A673 (cell line): ENCODE data around the gene TCP11L2. TPM values are rescaled to one million over a fixed set of nuclear protein-coding genes. Genes with fewer than 3 reads are reported as not detected.

Experiments used
- BruUV-seq: library from RNA; stranded (reverse); fragments of 400-500 nt; replicated peaks from 2 replicates; lab custom pipeline; 2021; lab: Mats Ljungman, UMichigan
- CTCF ChIA-PET: fragments of 300-600 bp; sonication (Branson Sonifier 250); formaldehyde crosslinking; loops from one replicate; lab custom pipeline; 2022; ENCODE audit warnings: antibody characterized with exemption; lab: Charles Lee
- POLR2A ChIA-PET: fragments of 300-600 bp; sonication (Branson Sonifier 250); formaldehyde crosslinking; loops from one replicate; lab custom pipeline; 2022; ENCODE audit warnings: antibody characterized with exemption; ENCODE audit not compliant: low non-redundant PET; lab: Charles Lee
- DNase-seq: peaks from one replicate; pipeline ENCODE4 v3.0.0-alpha.2; 2015; ENCODE audit warnings: low spot score
- H3K27ac ChIP-seq: fragments of 200-600 bp; sonication (generic); 2 replicates; pipeline ENCODE4 v1.5.1; 2016; ENCODE audit warnings: mixed run types, low read depth, mild to moderate bottlenecking, mixed read lengths, antibody characterized with exemption, low read length; ENCODE audit not compliant: poor library complexity, severe bottlenecking
- H3K27me3 ChIP-seq: fragments of 200-600 bp; sonication (generic); replicated peaks from 2 replicates; pipeline ENCODE4 v1.6.1; 2017; ENCODE audit warnings: mixed run types, low read depth, mild to moderate bottlenecking, mixed read lengths, antibody characterized with exemption, low read length; ENCODE audit not compliant: insufficient read depth, poor library complexity
- H3K36me3 ChIP-seq: fragments of 200-600 bp; sonication (generic); 2 replicates; pipeline ENCODE4 v1.6.1; 2016; ENCODE audit warnings: mixed run types, mild to moderate bottlenecking, mixed read lengths, antibody characterized with exemption, low read length; ENCODE audit not compliant: insufficient read depth, poor library complexity, severe bottlenecking
- H3K4me1 ChIP-seq: fragments of 200-600 bp; sonication (generic); 2 replicates; pipeline ENCODE4 v1.6.1; 2017; ENCODE audit warnings: mixed run types, mild to moderate bottlenecking, mixed read lengths, antibody characterized with exemption, low read length; ENCODE audit not compliant: insufficient read depth, poor library complexity, severe bottlenecking
- H3K4me3 ChIP-seq: fragments of 200-600 bp; sonication (generic); 2 replicates; pipeline ENCODE4 v1.5.1; 2016; ENCODE audit warnings: low read depth, mixed run types, mild to moderate bottlenecking, mixed read lengths, low read length; ENCODE audit not compliant: poor library complexity, severe bottlenecking
- H3K9me3 ChIP-seq: fragments of 200-600 bp; sonication (generic); 2 replicates; pipeline ENCODE4 v1.6.1; 2016; ENCODE audit warnings: mixed run types, low read depth, mild to moderate bottlenecking, mixed read lengths, antibody characterized with exemption, low read length; ENCODE audit not compliant: poor library complexity, severe bottlenecking
- EZH2 ChIP-seq: fragments of 200-600 bp; sonication (generic); IDR thresholded peaks from 2 replicates; pipeline ENCODE4 v1.6.1; 2017; ENCODE audit warnings: borderline replicate concordance, low read depth, mild to moderate bottlenecking, mixed read lengths, antibody characterized with exemption, low read length; ENCODE audit not compliant: poor library complexity, severe bottlenecking
- intact Hi-C: fragments of 100-400 bp; cut with micrococcal nuclease; formaldehyde crosslinking; loops from one replicate; pipeline ENCODE4 v1.10.0; 2022; ENCODE audit not compliant: unreplicated experiment
- total RNA-seq: library from RNA; stranded (reverse); gene quantifications from 2 replicates; pipeline ENCODE4 v1.2.3, GENCODE V29; 2021
- TF ChIP-seq, protein P1 (sequence below): fragments of 300-800, 200-600 bp; sonication (generic); conservative IDR thresholded peaks from 2 replicates; pipeline ENCODE4 v1.5.1; 2017; ENCODE audit warnings: low read depth, mild to moderate bottlenecking, antibody characterized with exemption, low read length, moderate library complexity, mixed read lengths

Gene TCP11L2
- total RNA-seq, 1 experiment from 2014 or later, result 0.39 TPM

DNA sequence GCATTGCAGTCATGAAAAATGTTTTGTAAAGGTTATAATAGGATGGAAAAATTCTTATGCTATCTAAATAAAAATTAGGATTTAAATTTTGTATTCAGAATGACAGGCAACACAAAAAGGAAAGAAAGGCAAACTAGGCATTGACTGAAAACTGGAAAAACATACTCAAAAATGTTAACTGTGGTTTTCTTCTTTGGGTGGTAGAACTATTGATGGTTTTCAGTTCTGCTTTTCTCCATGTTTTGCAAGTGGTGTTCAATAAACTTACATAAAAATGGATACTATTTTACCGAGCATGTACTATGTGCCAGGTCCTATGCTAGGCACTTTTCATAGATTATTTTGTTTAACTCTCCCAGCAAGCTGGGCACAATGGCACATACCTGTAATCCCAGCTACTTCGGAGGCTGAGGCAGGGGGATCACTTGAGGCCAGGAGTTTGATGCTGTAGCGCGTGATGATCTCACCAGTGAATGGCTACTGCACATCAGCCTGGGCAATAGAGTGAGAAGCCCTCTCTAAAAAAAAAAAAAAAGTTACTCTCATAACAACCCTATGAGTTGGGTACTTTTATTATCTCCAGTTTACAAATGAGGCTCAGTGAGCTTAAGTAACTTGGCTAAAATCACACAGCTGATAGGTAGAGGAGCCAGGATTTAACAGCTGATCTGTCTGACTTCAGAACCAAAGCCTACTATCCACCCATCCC lies 26.3 kb upstream of the TCP11L2 start:
- CTCF ChIA-PET, result no interaction called here
- no TSS peak for BruUV-seq
- Histone ChIP-seq H3K4me3 (no peak overlapping the region), H3K9me3 (no peaks in the 10 kb centered on the region), H3K27me3 (no peaks in the 10 kb centered on the region), H3K36me3 (no peaks in the 10 kb centered on the region), H3K27ac (no peak overlapping the region), H3K4me1 (no peaks in the 10 kb centered on the region)
- TF ChIP-seq, protein P1, sequence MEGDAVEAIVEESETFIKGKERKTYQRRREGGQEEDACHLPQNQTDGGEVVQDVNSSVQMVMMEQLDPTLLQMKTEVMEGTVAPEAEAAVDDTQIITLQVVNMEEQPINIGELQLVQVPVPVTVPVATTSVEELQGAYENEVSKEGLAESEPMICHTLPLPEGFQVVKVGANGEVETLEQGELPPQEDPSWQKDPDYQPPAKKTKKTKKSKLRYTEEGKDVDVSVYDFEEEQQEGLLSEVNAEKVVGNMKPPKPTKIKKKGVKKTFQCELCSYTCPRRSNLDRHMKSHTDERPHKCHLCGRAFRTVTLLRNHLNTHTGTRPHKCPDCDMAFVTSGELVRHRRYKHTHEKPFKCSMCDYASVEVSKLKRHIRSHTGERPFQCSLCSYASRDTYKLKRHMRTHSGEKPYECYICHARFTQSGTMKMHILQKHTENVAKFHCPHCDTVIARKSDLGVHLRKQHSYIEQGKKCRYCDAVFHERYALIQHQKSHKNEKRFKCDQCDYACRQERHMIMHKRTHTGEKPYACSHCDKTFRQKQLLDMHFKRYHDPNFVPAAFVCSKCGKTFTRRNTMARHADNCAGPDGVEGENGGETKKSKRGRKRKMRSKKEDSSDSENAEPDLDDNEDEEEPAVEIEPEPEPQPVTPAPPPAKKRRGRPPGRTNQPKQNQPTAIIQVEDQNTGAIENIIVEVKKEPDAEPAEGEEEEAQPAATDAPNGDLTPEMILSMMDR, result no peak
- TF ChIP-seq EZH2, result no peak
- DNase-seq, result no peak
- POLR2A ChIA-PET, result no interaction called here
- intact Hi-C loops, result no loop called here

DNA sequence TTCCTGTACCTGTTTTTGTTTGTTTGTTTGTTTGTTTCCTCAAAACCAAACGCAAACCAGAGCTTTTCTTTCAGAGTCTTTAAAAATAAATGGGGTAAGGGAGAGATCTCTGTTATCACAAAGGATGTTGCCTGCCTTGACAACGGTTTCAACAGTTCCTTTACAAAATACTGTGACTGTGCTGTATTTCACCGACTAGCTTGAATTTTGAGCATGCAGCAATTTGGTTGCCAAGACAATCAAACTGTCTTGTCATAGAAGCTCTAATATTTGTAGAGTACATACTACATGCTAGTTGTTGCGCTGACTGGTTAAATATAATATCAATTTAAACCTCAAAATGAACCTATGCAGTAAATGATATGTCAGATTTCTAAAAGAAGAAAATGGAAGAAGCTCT lies 22.4 kb upstream of the TCP11L2 start:
- DNase-seq, result no peak
- CTCF ChIA-PET, result no interaction called here
- H3K27ac ChIP-seq, result no peak overlapping the region
- H3K27me3 ChIP-seq, result no peaks in the 10 kb centered on the region
- TF ChIP-seq EZH2, result no peak
- TF ChIP-seq, protein P1, result no peak
- no peaks in the 10 kb centered on the region for H3K4me1 ChIP-seq
- intact Hi-C loops, result loop anchor here (5.0 kb wide), 1 partner anchor 858 kb away; no protein-coding TSS in a partner anchor
- no peaks in the 10 kb centered on the region for H3K36me3 ChIP-seq
- BruUV-seq, result no TSS peak
- peaks cover 6% of the 10 kb centered on the region for H3K9me3 ChIP-seq
- POLR2A ChIA-PET, result interaction anchor here (0.5 kb wide), 1 partner anchor 16 kb away, joined by 4 read pairs; no protein-coding TSS in a partner anchor
- no peak overlapping the region for H3K4me3 ChIP-seq

DNA sequence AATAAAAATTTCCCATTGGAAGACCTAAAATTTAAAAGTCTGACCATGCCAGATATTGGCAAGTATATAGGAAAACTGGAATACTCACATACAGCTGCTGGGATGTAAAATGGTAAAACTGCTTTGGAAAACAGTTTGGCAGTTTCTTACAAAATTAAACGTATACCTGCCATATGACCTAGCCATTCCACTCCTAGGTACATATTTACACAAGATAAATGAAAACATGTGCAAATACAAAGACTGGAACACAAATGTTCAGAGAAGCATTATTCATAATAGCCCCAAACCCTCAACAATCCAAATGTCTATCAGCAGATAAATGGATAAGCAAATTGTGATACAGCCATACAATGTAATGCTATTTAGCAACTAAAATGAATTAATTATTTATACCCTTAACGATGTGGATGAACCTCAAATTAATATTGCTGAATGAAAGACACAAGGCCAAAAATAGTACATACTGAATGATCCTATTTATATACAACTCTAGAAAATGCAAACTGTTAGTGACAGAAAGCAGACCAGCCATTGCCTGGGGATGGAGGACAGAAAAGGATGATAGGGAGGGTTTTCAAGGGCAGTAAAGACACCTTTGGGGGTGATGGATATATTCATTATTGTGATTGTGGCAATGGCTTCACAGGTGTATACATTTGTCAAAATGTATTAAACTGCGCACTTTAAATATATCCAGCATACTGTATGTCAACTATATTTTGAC lies 21.3 kb upstream of the TCP11L2 start:
- H3K9me3 ChIP-seq, result peaks cover 6% of the 10 kb centered on the region
- BruUV-seq, result no TSS peak
- H3K4me3 ChIP-seq, result no peak overlapping the region
- intact Hi-C loops, result loop anchor here (5.0 kb wide), 1 partner anchor 859 kb away; no protein-coding TSS in a partner anchor
- no peaks in the 10 kb centered on the region for H3K4me1 ChIP-seq
- no peaks in the 10 kb centered on the region for H3K36me3 ChIP-seq
- TF ChIP-seq, protein P1, result no peak
- no peak for TF ChIP-seq EZH2
- POLR2A ChIA-PET, result no interaction called here
- H3K27ac ChIP-seq, result no peak overlapping the region
- H3K27me3 ChIP-seq, result no peaks in the 10 kb centered on the region
- CTCF ChIA-PET, result interaction anchor here (1.7 kb wide), 1 partner anchor 55 kb away, joined by 10 read pairs; no protein-coding TSS in a partner anchor
- no peak for DNase-seq
